ENCODE results near the gene MC1R. TPM values are rescaled to one million over a fixed set of nuclear protein-coding genes. Genes with fewer than 3 reads are reported as not detected.

MC1R gene
- total RNA-seq, 1 donor from 2014 or later: 9.2 TPM

GRCh38 chr16:89902980-89903379 lies 15.7 kb upstream of the MC1R start:
- no peak for DNase-seq (ENCODE audit: low read depth)
- Histone ChIP-seq H3K9me3 (ENCODE audit: insufficient read depth, low read depth, low read length) (peaks cover 3% of the 10 kb centered on the region), H3K4me2 (ENCODE audit: low read length) (no peak overlapping the region), H2AFZ (ENCODE audit: low read depth, low read length) (no peak overlapping the region), H4K20me1 (ENCODE audit: insufficient read depth, low read length) (peaks cover 40% of the 10 kb centered on the region), H3K9ac (ENCODE audit: low read length) (no peak overlapping the region), H3K79me2 (ENCODE audit: insufficient read depth, low read length) (peaks cover 5% of the 10 kb centered on the region), H3K36me3 (ENCODE audit: insufficient read depth, low read length) (peaks cover 32% of the 10 kb centered on the region), H3K27me3 (ENCODE audit: insufficient read depth, low read length) (no peaks in the 10 kb centered on the region), H3K4me3 (ENCODE audit: insufficient read depth, low read depth, low read length) (no peak overlapping the region), H3K4me1 (ENCODE audit: insufficient read depth, low read length) (no peaks in the 10 kb centered on the region), H3K27ac (ENCODE audit: low read depth, low read length) (no peak overlapping the region)
- FAIRE-seq: no peak
- Mint-ChIP-seq H3K4me1 (ENCODE audit: low read depth, unreplicated experiment) (peaks cover 5% of the 10 kb centered on the region), H3K4me3 (ENCODE audit: unreplicated experiment) (no peak overlapping the region), H3K36me3 (ENCODE audit: low read depth, unreplicated experiment) (peaks cover 21% of the 10 kb centered on the region), H3K27ac (ENCODE audit: unreplicated experiment) (no peak overlapping the region), H3K27me3 (ENCODE audit: low read depth, unreplicated experiment) (no peaks in the 10 kb centered on the region), H3K9me3 (ENCODE audit: unreplicated experiment) (no peaks in the 10 kb centered on the region)
- TF ChIP-seq EZH2 (IDR thresholded peaks at IDR 0.05; ENCODE audit: insufficient read depth, low read length) (no peak), CTCF (IDR thresholded peaks at IDR 0.05; ENCODE audit: insufficient read depth, low read depth, low read length) (no peak)

GRCh38 chr16:89903908-89904515 lies 14.7 kb upstream of the MC1R start:
- H3K4me1 Mint-ChIP-seq (ENCODE audit: low read depth, unreplicated experiment): peaks cover 5% of the 10 kb centered on the region
- no peak for TF ChIP-seq EZH2 (IDR thresholded peaks at IDR 0.05; ENCODE audit: insufficient read depth, low read length)
- TF ChIP-seq CTCF (IDR thresholded peaks at IDR 0.05; ENCODE audit: insufficient read depth, low read depth, low read length): no peak
- Histone ChIP-seq H4K20me1 (ENCODE audit: insufficient read depth, low read length) (peaks cover 41% of the 10 kb centered on the region), H2AFZ (ENCODE audit: low read depth, low read length) (no peak overlapping the region), H3K9me3 (ENCODE audit: insufficient read depth, low read depth, low read length) (peaks cover 3% of the 10 kb centered on the region), H3K27me3 (ENCODE audit: insufficient read depth, low read length) (no peaks in the 10 kb centered on the region), H3K79me2 (ENCODE audit: insufficient read depth, low read length) (peaks cover 5% of the 10 kb centered on the region), H3K9ac (ENCODE audit: low read length) (no peak overlapping the region), H3K27ac (ENCODE audit: low read depth, low read length) (no peak overlapping the region), H3K36me3 (ENCODE audit: insufficient read depth, low read length) (peaks cover 27% of the 10 kb centered on the region), H3K4me2 (ENCODE audit: low read length) (no peak overlapping the region), H3K4me1 (ENCODE audit: insufficient read depth, low read length) (no peaks in the 10 kb centered on the region), H3K4me3 (ENCODE audit: insufficient read depth, low read depth, low read length) (no peak overlapping the region)
- H3K9me3 Mint-ChIP-seq (ENCODE audit: unreplicated experiment): no peaks in the 10 kb centered on the region
- FAIRE-seq: no peak
- H3K36me3 Mint-ChIP-seq (ENCODE audit: low read depth, unreplicated experiment): peaks cover 22% of the 10 kb centered on the region
- H3K27ac Mint-ChIP-seq (ENCODE audit: unreplicated experiment): no peak overlapping the region
- no peak for DNase-seq (ENCODE audit: low read depth)
- no peak overlapping the region for H3K4me3 Mint-ChIP-seq (ENCODE audit: unreplicated experiment)
- H3K27me3 Mint-ChIP-seq (ENCODE audit: low read depth, unreplicated experiment): no peaks in the 10 kb centered on the region
